Mucosa of rectum (tissue), 2 donors: ENCODE data around the gene PER1.

Experiments
- H3K27ac ChIP-seq, 2 donors: one replicate each; pipeline ENCODE4 v1.7.0; 2013; ENCODE audit warnings: inconsistent platforms in 2 of 2, low read depth in 2 of 2, low read length in 2 of 2
- H3K27me3 ChIP-seq, 2 donors: one replicate each; pipeline ENCODE4 v1.7.0; 2013; ENCODE audit warnings: low read length in 2 of 2; ENCODE audit not compliant: control insufficient read depth in 2 of 2, insufficient read depth in 2 of 2
- H3K36me3 ChIP-seq, 2 donors: one replicate each; pipeline ENCODE4 v1.7.0; 2013; ENCODE audit warnings: low read length in 2 of 2; ENCODE audit not compliant: control insufficient read depth in 2 of 2, insufficient read depth in 2 of 2
- H3K4me1 ChIP-seq, 2 donors: one replicate each; pipeline ENCODE4 v1.7.0; 2013; ENCODE audit warnings: low read length in 2 of 2, mild to moderate bottlenecking in 1 of 2; ENCODE audit not compliant: control insufficient read depth in 2 of 2, insufficient read depth in 2 of 2
- H3K4me3 ChIP-seq, 2 donors: one replicate each; pipeline ENCODE4 v1.7.0; 2013; ENCODE audit warnings: low read length in 2 of 2
- H3K9ac ChIP-seq, 2 donors: one replicate each; pipeline ENCODE4 v1.7.0; 2013; ENCODE audit warnings: low read length in 2 of 2, low read depth in 1 of 2, mild to moderate bottlenecking in 1 of 2
- H3K9me3 ChIP-seq, 2 donors: one replicate each; pipeline ENCODE4 v1.7.0; 2013; ENCODE audit warnings: low read length in 2 of 2; ENCODE audit not compliant: control insufficient read depth in 2 of 2
- donor health status: healthy.
- donor health status: Normal muscosa, but diverticular disease.

PER1 gene, protein sequence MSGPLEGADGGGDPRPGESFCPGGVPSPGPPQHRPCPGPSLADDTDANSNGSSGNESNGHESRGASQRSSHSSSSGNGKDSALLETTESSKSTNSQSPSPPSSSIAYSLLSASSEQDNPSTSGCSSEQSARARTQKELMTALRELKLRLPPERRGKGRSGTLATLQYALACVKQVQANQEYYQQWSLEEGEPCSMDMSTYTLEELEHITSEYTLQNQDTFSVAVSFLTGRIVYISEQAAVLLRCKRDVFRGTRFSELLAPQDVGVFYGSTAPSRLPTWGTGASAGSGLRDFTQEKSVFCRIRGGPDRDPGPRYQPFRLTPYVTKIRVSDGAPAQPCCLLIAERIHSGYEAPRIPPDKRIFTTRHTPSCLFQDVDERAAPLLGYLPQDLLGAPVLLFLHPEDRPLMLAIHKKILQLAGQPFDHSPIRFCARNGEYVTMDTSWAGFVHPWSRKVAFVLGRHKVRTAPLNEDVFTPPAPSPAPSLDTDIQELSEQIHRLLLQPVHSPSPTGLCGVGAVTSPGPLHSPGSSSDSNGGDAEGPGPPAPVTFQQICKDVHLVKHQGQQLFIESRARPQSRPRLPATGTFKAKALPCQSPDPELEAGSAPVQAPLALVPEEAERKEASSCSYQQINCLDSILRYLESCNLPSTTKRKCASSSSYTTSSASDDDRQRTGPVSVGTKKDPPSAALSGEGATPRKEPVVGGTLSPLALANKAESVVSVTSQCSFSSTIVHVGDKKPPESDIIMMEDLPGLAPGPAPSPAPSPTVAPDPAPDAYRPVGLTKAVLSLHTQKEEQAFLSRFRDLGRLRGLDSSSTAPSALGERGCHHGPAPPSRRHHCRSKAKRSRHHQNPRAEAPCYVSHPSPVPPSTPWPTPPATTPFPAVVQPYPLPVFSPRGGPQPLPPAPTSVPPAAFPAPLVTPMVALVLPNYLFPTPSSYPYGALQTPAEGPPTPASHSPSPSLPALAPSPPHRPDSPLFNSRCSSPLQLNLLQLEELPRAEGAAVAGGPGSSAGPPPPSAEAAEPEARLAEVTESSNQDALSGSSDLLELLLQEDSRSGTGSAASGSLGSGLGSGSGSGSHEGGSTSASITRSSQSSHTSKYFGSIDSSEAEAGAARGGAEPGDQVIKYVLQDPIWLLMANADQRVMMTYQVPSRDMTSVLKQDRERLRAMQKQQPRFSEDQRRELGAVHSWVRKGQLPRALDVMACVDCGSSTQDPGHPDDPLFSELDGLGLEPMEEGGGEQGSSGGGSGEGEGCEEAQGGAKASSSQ (N-terminal part only)

GRCh38 chr17:8152112-8152775 lies at the start of gene PER1:
TSS of gene PER1 (minus strand) at chr17:8152404. CDS start at chr17:8150706, 1,698 bp downstream.
- Histone ChIP-seq H3K4me1 (peaks cover 51 to 56% of the 10 kb centered on the region in 2 donors), H3K36me3 (peaks cover 32 to 36% of the 10 kb centered on the region in 2 donors), H3K27me3 (no peaks in the 10 kb centered on the region), H3K4me3 (peak within 1 kb of the TSS; percentile 74 to 89), H3K9ac (peak within 1 kb of the TSS; percentile 95 to 99), H3K27ac (peak within 1 kb of the TSS; percentile 98 to 100), H3K9me3 (no peaks in the 10 kb centered on the region)

- H3K27ac ChIP-seq = peak overlapping the region; percentile 77 to 87
- no peaks in the 10 kb centered on the region for H3K36me3 ChIP-seq
- H3K27me3 ChIP-seq = no peaks in the 10 kb centered on the region
- peak overlapping the region; percentile 67 for H3K4me3 ChIP-seq
- H3K4me1 ChIP-seq = peaks cover 27 to 34% of the 10 kb centered on the region in 2 donors
- no peaks in the 10 kb centered on the region for H3K9me3 ChIP-seq
- peak overlapping the region; percentile 38 to 63 for H3K9ac ChIP-seq
Measured at GRCh38 chr17:8192070-8192815, 40.0 kb upstream of the PER1 start.

GRCh38 chr17:8190506-8190905 lies 38.3 kb upstream of the PER1 start:
- Histone ChIP-seq H3K9me3 (no peaks in the 10 kb centered on the region), H3K4me3 (peak overlapping the region; percentile 47 to 85), H3K36me3 (no peaks in the 10 kb centered on the region), H3K27ac (peak overlapping the region; percentile 77 to 97), H3K9ac (peak overlapping the region in 1 of 2 donors; percentile 61), H3K4me1 (peaks cover 40 to 46% of the 10 kb centered on the region in 2 donors), H3K27me3 (no peaks in the 10 kb centered on the region)

DNA sequence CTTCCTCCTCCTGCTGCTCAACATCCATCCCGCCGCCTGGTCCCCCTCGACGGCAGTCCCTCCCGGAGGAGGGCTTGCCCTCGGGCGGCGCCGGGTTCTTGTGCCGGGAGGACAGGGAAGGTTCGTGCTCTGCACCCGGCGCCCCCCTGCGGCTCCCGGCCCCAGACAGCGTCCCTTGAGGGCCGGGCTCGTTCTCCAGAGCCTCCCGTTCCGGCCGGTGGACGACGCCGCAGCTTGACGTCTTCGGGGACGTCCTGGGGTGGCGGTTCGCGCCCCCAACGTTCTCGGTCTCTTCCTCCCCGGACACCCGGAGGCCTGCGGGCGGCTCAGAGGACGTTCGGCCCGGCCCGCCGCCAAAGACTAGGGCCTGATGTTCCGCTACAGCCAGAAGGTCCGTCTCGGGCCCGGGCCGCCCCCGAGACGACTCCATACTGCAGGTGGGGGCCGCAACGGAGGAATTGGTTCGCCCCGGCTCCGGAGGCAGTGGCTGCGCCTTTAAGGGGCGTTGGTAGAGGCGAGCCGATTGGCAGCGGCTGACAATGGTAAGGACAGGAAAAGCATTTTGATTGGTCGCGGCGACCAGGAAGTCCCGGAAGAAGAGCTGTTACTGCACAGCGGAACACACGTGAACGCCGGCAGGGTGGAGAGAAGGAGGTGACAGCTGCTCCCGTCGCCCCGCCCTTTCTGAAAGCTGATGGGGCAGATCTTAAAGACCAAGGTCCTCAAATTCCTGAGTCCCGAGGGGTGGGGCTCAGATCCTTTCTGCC lies 37.7 kb upstream of the PER1 start, which contains the start of gene BORCS6:
TSS of gene BORCS6 (minus strand) at position 470 of the 767 bp plus-strand sequence. CDS start at position 430, 40 bp downstream.
- Histone ChIP-seq H3K27ac (peak within 1 kb of the TSS; percentile 93 to 97), H3K4me3 (peak within 1 kb of the TSS; percentile 85 to 88), H3K9me3 (no peaks in the 10 kb centered on the region), H3K27me3 (no peaks in the 10 kb centered on the region), H3K36me3 (no peaks in the 10 kb centered on the region), H3K9ac (peak within 1 kb of the TSS; percentile 77 to 94), H3K4me1 (peaks cover 40 to 47% of the 10 kb centered on the region in 2 donors)

- no peaks in the 10 kb centered on the region for H3K36me3 ChIP-seq
- peak overlapping the region; percentile 93 to 97 for H3K27ac ChIP-seq
- peaks cover 40 to 47% of the 10 kb centered on the region in 2 donors for H3K4me1 ChIP-seq
- H3K9me3 ChIP-seq = no peaks in the 10 kb centered on the region
- no peaks in the 10 kb centered on the region for H3K27me3 ChIP-seq
- peak overlapping the region; percentile 85 to 88 for H3K4me3 ChIP-seq
- H3K9ac ChIP-seq = peak overlapping the region; percentile 77 to 94
Measured at GRCh38 chr17:8189041-8189710, 37.0 kb upstream of the PER1 start.

DNA sequence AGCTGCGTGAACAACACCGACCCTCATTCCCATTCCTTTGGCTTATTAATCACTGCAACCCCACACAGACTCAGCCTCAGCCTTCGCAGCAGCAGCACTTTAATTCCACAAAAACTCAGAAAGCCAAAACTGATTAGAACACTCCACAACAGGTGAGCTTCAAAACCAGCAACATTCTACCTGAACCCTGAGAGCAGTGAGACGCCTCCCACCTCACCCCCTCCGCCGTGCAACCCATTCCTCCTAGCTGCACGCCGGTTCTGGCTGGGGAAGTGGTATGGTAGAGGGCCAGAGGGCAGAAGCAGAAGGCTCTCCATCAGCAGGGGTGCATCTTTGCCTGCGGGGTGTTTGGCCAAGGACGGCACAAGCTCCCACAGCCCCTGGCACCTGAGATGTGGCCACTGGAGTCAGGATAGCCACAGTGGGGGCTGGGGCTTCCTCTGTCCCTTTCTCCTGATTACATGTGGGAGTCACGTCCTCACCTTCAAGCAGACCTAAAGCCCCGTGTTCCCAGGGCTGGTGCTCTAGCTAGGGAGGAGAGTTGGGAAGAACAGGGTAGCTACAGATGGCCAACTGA lies 36.1 kb upstream of the PER1 start:
- Histone ChIP-seq H3K27ac (peak overlapping the region; percentile 97 to 98), H3K36me3 (no peaks in the 10 kb centered on the region), H3K27me3 (no peaks in the 10 kb centered on the region), H3K4me1 (peaks cover 40 to 47% of the 10 kb centered on the region in 2 donors), H3K4me3 (peak overlapping the region; percentile 85 to 88), H3K9ac (peak overlapping the region; percentile 77 to 94), H3K9me3 (no peaks in the 10 kb centered on the region)

- Histone ChIP-seq H3K9me3 (no peaks in the 10 kb centered on the region), H3K27ac (peak overlapping the region; percentile 97 to 98), H3K27me3 (no peaks in the 10 kb centered on the region), H3K4me3 (peak overlapping the region; percentile 93 to 95), H3K9ac (peak overlapping the region; percentile 90 to 94), H3K36me3 (no peaks in the 10 kb centered on the region), H3K4me1 (peaks cover 40 to 46% of the 10 kb centered on the region in 2 donors)
Measured at GRCh38 chr17:8187517-8188262, 35.5 kb upstream of the PER1 start.
